Measurements from ENCODE around the gene GOLGA6C.

GRCh38 chr15:75235051-75235673 is 23.0 kb upstream of the GOLGA6C start:
- TF ChIP-seq GATA2 (IDR thresholded peaks at IDR 0.05; ENCODE audit: low read depth, low read length) (no peak), GATA3 (IDR thresholded peaks at IDR 0.05; ENCODE audit: low read depth, low read length) (no peak)

All from SH-SY5Y (cell line).